ENCODE data around the gene HS1BP3.
A peak's percentile ranks its signal among the peaks of the same experiment; 100 is the strongest.

Gene HS1BP3

GRCh38 chr2:20584399-20585358, 66.2 kb downstream of the HS1BP3 start:
- peak; percentile 92 for DNase-seq (ENCODE audit: low spot score)

- no peak for DNase-seq (ENCODE audit: low spot score)
Observed at GRCh38 chr2:20584045-20584398, 66.9 kb downstream of the HS1BP3 start.

DNA sequence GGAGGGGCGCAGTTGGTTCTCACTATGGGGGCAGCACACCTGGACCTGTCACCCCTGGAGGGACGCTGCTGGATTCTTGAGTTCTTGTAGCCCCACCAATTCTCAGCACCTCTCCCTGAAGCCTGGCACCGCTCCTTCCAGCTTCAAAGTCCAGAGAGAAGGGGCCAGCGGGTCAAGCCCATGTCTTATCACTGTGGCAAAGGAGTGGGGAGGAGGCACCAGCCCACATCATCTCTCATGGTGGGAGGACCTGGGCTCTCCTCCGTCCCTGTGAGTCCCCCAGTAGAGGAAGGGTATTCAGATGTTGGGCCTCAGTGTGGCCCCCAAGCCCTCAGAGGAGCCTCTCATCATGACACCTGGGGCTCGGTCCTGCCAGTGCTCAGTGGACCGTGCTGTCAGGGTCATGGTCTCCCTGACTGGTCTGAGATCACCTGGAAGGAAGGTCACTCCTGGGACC, 67.4 kb downstream of the HS1BP3 start:
- DNase-seq (ENCODE audit: low spot score) = no peak

DNA sequence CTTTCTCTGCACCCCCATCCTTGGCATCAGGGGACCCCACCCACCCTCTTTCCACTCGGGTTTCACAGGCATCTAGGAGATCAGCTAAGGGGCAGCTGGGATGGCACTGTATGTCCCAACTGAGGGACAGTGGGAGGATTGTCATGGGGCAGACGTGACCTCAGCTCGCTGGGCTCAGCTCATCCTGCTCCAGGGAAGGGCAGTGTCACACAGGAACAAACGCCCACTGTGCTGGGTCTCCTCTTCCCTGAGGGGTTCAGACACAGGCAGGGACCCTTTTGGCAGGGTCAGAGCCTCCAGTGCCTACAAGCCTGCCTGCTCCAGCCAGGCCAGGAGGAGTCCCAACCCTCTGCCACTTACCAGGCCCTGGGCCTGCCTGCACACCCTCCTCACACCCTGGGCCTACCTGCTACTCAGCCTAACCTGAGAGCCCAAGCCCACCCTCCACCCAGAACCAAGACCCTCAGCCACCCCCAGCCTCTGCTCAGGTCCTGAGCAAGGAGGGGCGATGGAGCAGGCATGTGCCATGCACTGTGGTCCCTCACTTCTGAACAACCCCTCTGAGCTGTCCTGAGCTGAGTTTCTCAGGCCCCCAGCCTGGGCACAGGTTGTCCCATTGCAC, 68.2 kb downstream of the HS1BP3 start:
- DNase-seq (ENCODE audit: low spot score) = peak; percentile 95

GRCh38 chr2:20580690-20581437, 70.0 kb downstream of the HS1BP3 start:
- no peak for DNase-seq (ENCODE audit: low spot score)

GRCh38 chr2:20579866-20580265, 71.0 kb downstream of the HS1BP3 start:
- DNase-seq (ENCODE audit: low spot score) = no peak

GRCh38 chr2:20578895-20579825, 71.7 kb downstream of the HS1BP3 start:
- peak; percentile 84 for DNase-seq (ENCODE audit: low spot score)

GRCh38 chr2:20578266-20578894, 72.5 kb downstream of the HS1BP3 start:
- no peak for DNase-seq (ENCODE audit: low spot score)

GRCh38 chr2:20577495-20578235, 73.2 kb downstream of the HS1BP3 start:
- DNase-seq (ENCODE audit: low spot score) = no peak

- DNase-seq (ENCODE audit: low spot score) = no peak
Observed at GRCh38 chr2:20576598-20577115, 74.2 kb downstream of the HS1BP3 start.

DNA sequence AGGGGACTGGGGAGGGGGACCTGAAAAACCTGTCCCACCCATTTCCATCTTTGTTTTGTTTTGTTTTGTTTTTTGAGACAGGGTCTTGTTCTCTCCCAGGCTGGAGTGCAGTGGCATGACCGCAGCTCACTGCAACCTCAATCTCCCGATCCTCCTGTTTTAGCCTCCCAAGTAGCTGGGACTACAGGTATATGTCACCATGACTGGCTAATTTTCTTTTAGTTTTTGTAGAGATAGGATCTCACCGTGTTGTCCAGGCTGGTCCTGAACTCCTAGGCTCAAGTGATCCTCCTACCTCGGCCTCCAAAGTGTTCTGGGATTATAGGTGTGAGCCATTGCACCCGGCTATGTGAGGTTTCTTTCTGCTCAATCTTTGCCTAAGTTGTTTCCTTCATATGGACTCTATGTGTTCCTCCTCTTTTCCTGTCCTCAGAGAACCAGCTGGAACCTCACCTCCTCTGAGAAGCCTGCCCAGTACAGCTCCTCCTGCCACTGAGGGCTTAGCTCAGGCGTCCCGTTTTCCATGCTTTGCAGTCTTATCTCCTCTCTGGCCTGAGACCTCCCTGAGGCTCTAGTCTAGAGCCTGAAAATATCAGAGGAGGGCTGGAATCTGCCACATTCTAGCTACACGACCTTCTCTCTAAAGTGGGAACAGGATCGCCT, 74.8 kb downstream of the HS1BP3 start:
- no peak for DNase-seq (ENCODE audit: low spot score)

DNA sequence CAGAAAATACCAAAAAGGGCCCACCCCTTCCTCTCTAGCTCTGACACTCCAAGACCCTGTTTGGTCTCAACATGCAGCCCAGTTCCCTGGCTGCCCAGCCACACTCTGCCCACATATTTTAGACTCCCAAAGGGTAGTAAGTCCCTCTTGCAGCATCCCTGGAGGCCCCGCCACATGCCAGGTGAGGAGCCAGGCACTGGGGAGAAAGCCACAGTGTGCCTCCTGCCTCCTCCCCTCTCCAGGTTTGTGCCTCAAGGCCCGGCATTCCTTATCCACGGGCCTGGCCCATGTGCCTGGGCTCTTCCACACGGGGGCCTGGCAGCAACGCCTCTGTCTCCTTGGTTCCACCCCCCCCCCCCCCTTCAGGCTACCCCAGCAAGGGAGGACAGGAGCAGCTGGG, 75.5 kb downstream of the HS1BP3 start:
- no peak for DNase-seq (ENCODE audit: low spot score)

DNA sequence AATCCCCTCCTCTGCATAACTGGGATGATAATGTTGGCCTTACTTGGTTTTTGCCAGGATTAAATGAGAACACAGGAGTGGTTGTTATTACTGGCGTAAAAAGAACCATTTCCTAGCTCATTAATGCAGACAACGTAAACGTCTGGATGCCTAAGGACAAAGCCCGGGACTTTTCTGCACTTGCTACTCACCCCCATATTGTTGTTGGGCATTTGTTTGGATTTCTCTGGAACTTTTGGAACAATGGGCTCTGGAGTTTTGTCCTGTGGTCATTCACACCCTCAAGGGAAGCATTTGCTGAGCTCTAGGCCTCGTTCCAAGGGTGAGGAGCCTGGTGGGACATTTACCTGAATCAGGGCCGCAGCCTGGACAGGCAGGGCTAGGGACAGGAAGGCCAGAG, 76.0 kb downstream of the HS1BP3 start:
- no peak for DNase-seq (ENCODE audit: low spot score)

DNA sequence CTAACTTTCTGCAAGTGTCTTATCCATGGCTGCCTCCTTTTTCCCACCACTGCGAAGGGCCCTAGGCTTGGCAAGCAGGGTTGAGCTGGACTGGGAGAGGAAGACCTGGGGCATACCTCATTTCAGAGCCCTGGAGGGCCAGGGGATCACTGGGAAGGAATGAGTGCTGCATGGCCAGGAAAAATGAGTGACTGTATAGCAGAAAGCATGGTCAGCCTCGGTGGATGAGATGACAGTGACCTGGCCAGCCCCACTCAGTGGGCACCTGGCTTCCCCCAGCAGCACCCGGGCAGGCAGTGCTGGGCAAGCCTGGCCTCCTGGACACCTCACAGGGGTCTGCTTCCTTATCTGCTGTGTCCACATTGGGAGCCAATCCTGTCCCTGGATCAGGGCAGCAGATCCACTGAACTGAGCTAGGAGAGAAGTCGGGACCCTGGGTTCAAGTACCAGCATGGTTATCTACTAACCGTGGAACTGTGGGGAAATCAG, 76.4 kb downstream of the HS1BP3 start:
- no peak for DNase-seq (ENCODE audit: low spot score)

DNA sequence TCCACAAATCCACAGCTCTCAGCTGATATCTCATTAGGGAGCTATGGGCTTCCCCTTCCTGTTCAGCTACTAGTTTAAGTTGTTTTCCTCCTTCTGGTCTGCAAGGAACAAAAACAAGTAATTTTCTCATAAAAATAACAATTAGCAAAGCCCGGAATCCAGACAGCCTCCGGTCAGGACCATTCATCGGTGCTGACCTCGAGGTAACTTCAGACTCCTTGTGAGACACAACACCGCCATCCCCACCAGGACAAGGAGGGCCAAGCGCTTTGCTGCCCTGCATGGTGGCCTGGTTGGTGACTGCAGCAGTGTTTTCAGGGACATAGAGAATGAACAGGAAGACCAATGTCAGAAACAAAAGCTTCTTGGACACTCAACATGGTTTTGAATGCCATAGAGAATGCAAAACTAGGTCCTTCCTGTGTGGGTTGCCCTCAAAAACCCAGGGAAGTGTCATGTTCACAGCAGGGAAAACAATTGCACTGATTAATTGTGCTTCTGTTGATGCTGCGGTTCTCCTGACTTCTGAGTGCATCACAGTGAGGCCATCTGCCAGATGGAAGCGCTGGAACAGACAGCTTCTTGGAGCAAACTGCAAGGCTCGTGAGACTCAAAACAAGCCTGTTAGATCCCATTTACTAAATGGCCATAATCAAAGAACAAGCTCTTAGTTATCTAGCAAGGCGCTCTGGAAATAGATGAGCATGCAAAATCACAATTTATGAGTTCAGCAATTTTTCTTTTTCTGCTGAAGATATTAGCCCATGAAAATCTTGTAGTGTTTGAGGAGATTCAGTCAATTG, 77.1 kb downstream of the HS1BP3 start:
- DNase-seq (ENCODE audit: low spot score) = peak; percentile 87

GRCh38 chr2:20572221-20572620, 78.7 kb downstream of the HS1BP3 start:
- no peak for DNase-seq (ENCODE audit: low spot score)

DNA sequence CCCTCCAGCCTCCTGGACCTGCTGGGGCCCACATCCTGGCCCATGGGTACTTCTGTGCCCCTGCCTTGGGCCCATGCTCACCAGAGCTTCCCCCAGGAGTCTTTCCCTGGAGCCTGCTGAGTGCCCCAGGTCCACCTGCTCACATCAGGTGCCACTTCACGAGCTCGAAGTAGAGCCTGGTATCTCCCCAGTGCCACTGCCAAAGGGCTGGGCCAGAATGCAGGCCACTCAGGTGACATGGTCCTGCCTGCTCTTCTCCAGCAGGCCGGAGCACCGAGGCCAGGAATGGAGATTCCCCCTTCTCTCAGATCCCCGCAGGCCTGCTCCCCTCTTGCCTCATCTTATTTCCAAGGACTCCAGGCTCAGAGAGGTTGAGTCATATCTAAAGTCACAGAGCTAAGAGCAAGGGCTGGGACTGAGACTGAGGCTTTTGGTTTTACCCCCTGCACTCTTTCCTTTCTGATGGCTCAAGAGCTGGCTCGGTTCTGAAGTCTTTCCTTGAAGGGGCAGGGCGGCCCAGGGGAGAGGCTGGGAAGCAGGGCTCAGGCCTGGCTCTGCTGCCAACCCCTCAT, 79.2 kb downstream of the HS1BP3 start:
- no peak for DNase-seq (ENCODE audit: low spot score)

DNA sequence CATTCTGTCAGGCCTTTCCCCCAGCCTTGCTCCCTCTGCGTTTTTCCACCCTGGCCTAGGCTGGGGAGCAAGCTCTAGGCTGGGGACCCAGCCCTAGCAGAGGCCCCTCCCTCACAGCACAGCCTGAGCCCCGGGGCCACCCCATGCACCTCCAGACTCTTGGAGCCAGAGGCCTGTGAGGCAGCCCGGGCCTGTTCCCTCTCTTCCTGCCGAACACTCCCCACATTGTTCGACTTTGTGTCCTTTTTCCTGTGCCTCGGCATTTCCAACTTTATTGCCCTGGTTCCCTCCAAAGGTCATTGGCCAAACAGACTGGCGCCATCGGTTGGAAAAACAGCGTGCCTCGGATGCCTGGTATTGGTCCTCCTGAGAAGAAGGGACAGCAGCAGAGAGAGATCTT, 79.7 kb downstream of the HS1BP3 start:
- DNase-seq (ENCODE audit: low spot score) = no peak

Measured in Ammon's horn (tissue), 1 donor.